Chondrocyte (in vitro differentiated cells): ENCODE data around the gene FAM53B. TPM values are rescaled to one million over a fixed set of nuclear protein-coding genes. Genes with fewer than 3 reads are reported as not detected.

Experiments
- DNase-seq: peaks from one replicate; pipeline ENCODE4 v3.0.0; 2021; ENCODE audit warnings: mixed read lengths, low spot score
- H3K27ac Mint-ChIP-seq: one replicate; pipeline ENCODE4 v1.8.0; 2021; ENCODE audit warnings: mild to moderate bottlenecking, moderate library complexity, mixed read lengths; ENCODE audit not compliant: unreplicated experiment
- H3K27me3 Mint-ChIP-seq: 2 replicates; pipeline ENCODE4 v1.8.0; 2021; ENCODE audit warnings: low read depth, mixed read lengths
- H3K36me3 Mint-ChIP-seq: 2 replicates; pipeline ENCODE4 v1.8.0; 2021; ENCODE audit warnings: low read depth, mixed read lengths
- H3K4me1 Mint-ChIP-seq: 2 replicates; pipeline ENCODE4 v1.8.0; 2021; ENCODE audit warnings: low read depth, mild to moderate bottlenecking, mixed read lengths
- H3K4me3 Mint-ChIP-seq: one replicate; pipeline ENCODE4 v1.8.0; 2021; ENCODE audit warnings: mild to moderate bottlenecking, moderate library complexity, mixed read lengths; ENCODE audit not compliant: unreplicated experiment
- H3K9me3 Mint-ChIP-seq: 2 replicates; pipeline ENCODE4 v1.8.0; 2021; ENCODE audit warnings: low read depth, mixed read lengths
- total RNA-seq: library from RNA; stranded (reverse); gene quantifications from 3 replicates; pipeline ENCODE4 v1.2.1, GENCODE V29; 2021
- TF ChIP-seq, protein P1 (sequence below): fragments of 200-600 bp; sonication (generic); IDR thresholded peaks from 2 replicates; pipeline ENCODE4 v1.5.0; 2021; ENCODE audit warnings: antibody characterized with exemption, mild to moderate bottlenecking, moderate library complexity

Gene FAM53B
- total RNA-seq, 1 donor from 2014 or later = 16.1 TPM

- no peak for DNase-seq
- no peaks in the 10 kb centered on the region for H3K9me3 Mint-ChIP-seq
- H3K4me3 Mint-ChIP-seq = no peak overlapping the region
- peaks cover 12% of the 10 kb centered on the region for H3K36me3 Mint-ChIP-seq
- no peaks in the 10 kb centered on the region for H3K4me1 Mint-ChIP-seq
- TF ChIP-seq, protein P1, sequence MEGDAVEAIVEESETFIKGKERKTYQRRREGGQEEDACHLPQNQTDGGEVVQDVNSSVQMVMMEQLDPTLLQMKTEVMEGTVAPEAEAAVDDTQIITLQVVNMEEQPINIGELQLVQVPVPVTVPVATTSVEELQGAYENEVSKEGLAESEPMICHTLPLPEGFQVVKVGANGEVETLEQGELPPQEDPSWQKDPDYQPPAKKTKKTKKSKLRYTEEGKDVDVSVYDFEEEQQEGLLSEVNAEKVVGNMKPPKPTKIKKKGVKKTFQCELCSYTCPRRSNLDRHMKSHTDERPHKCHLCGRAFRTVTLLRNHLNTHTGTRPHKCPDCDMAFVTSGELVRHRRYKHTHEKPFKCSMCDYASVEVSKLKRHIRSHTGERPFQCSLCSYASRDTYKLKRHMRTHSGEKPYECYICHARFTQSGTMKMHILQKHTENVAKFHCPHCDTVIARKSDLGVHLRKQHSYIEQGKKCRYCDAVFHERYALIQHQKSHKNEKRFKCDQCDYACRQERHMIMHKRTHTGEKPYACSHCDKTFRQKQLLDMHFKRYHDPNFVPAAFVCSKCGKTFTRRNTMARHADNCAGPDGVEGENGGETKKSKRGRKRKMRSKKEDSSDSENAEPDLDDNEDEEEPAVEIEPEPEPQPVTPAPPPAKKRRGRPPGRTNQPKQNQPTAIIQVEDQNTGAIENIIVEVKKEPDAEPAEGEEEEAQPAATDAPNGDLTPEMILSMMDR = no peak
- H3K27ac Mint-ChIP-seq = no peak overlapping the region
- H3K27me3 Mint-ChIP-seq = no peaks in the 10 kb centered on the region
Observed at GRCh38 chr10:124689911-124690498, 54.2 kb downstream of the FAM53B start.

DNA sequence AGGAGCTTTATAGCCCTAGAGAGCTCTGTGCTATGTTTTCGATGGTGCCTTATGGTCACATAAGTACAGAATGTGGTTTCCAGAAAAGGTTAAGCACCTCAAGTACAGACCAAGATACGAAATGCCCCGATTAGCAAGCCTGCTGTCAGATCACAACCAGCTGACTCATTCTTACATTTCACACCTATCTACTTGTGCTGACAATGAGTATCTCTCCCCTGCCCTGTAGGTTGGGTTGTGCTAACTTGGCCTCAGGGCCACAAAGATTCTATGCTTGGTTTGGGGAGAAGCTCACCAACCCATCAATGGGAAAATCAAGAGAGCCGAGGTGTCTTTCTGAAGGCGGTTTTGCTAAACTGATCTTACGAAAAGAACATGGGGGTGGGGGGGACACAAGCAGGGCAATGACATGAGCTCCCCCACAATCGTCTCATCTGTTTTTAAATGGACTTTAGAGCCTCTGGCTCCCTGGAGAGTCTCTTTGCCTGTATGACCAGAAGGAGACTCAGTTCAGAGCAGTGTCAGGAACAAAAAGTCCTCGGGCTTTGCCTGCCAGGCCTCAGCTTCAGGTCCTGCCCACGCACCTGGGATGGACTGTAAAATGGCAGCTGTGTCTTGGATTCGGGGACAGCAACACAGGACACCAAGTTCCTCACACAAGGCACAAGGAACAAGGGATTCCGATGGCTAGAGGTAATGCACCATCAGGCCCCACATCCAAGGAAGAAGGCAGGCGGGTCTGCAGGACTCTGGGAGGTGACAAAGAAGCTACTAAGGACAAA is 55.1 kb downstream of the FAM53B start:
- Mint-ChIP-seq H3K9me3 (no peaks in the 10 kb centered on the region), H3K4me3 (no peak overlapping the region), H3K36me3 (peaks cover 6% of the 10 kb centered on the region), H3K27me3 (no peaks in the 10 kb centered on the region), H3K4me1 (no peaks in the 10 kb centered on the region), H3K27ac (no peak overlapping the region)
- DNase-seq = no peak
- TF ChIP-seq, protein P1 = no peak

DNA sequence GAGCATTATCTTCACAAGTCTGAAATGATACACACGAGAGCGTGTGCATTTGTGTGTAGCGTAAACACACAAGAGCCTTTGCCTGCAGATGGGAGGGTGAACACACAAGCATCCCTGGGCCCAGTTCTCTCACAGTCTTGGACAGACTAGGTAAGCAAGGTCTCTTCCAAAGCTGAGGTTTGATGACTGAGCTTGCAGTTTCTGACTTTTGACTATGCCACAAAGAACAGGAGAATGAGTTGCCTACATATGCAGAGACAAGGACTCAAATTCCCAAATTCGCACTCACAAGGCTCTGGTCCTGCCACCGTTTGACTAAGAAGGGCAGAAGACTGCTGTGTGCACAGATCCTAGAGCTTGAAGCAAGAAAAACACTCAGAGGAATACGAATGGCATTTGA is 55.8 kb downstream of the FAM53B start:
- Mint-ChIP-seq H3K27me3 (no peaks in the 10 kb centered on the region), H3K36me3 (peaks cover 6% of the 10 kb centered on the region), H3K9me3 (no peaks in the 10 kb centered on the region), H3K4me1 (no peaks in the 10 kb centered on the region), H3K27ac (no peak overlapping the region), H3K4me3 (no peak overlapping the region)
- TF ChIP-seq, protein P1 = no peak
- DNase-seq = no peak

- H3K9me3 Mint-ChIP-seq = no peaks in the 10 kb centered on the region
- no peak for DNase-seq
- TF ChIP-seq, protein P1 = no peak
- no peak overlapping the region for H3K4me3 Mint-ChIP-seq
- H3K27ac Mint-ChIP-seq = no peak overlapping the region
- no peaks in the 10 kb centered on the region for H3K4me1 Mint-ChIP-seq
- H3K27me3 Mint-ChIP-seq = no peaks in the 10 kb centered on the region
- peaks cover 6% of the 10 kb centered on the region for H3K36me3 Mint-ChIP-seq
Observed at GRCh38 chr10:124686707-124687376, 57.3 kb downstream of the FAM53B start.

GRCh38 chr10:124685261-124685660 is 58.9 kb downstream of the FAM53B start:
- Mint-ChIP-seq H3K9me3 (no peaks in the 10 kb centered on the region), H3K36me3 (peaks cover 13% of the 10 kb centered on the region), H3K4me1 (no peaks in the 10 kb centered on the region), H3K27me3 (no peaks in the 10 kb centered on the region), H3K27ac (no peak overlapping the region), H3K4me3 (no peak overlapping the region)
- TF ChIP-seq, protein P1 = no peak
- DNase-seq = no peak
